WTC11 (cell line): ENCODE data around the gene TPGS1. TPM values are rescaled to one million over a fixed set of nuclear protein-coding genes. Genes with fewer than 3 reads are reported as not detected.

Experiments used
- CREB1 ChIP-seq: sonication (generic); formaldehyde crosslinking; IDR thresholded peaks from 2 replicates; pipeline ENCODE4 v1.8.0; 2023; ENCODE audit warnings: mild to moderate bottlenecking, missing genetic modification reagents
- FOXK1 ChIP-seq: sonication (generic); formaldehyde crosslinking; IDR thresholded peaks from 2 replicates; pipeline ENCODE4 v1.8.0; 2022; ENCODE audit warnings: mild to moderate bottlenecking, moderate library complexity, missing genetic modification reagents
- GTF2I ChIP-seq: fragments of 250-450 bp; sonication (Bioruptor Pico); conservative IDR thresholded peaks from 2 replicates; pipeline ENCODE4 v1.4.0; 2021; ENCODE audit warnings: mild to moderate bottlenecking
- HMGA2 ChIP-seq: fragments of 250-450 bp; sonication (Bioruptor Pico); IDR thresholded peaks from 2 replicates; pipeline ENCODE4 v1.4.0; 2021; ENCODE audit warnings: mild to moderate bottlenecking, moderate library complexity
- JUN ChIP-seq: sonication (generic); formaldehyde crosslinking; IDR thresholded peaks from 2 replicates; pipeline ENCODE4 v1.8.0; 2023; ENCODE audit warnings: mild to moderate bottlenecking, missing genetic modification reagents
- NFYB ChIP-seq: sonication (generic); formaldehyde crosslinking; conservative IDR thresholded peaks from 2 replicates; pipeline ENCODE4 v1.8.0; 2022; ENCODE audit warnings: low read depth, missing genetic modification reagents
- ZNF219 ChIP-seq: sonication (generic); formaldehyde crosslinking; IDR thresholded peaks from 2 replicates; pipeline ENCODE4 v1.8.0; 2023; ENCODE audit warnings: missing genetic modification reagents, mild to moderate bottlenecking, borderline replicate concordance
- total RNA-seq: library from RNA; stranded (reverse); gene quantifications from 3 replicates; pipeline ENCODE4 v1.2.3, GENCODE V29; 2021
- TF ChIP-seq, protein P1 (sequence below): sonication (generic); formaldehyde crosslinking; IDR thresholded peaks from 2 replicates; pipeline ENCODE4 v1.8.1; 2023; ENCODE audit warnings: mild to moderate bottlenecking, moderate library complexity, missing genetic modification reagents
- TF ChIP-seq, protein P2 (sequence below): sonication (generic); formaldehyde crosslinking; IDR thresholded peaks from 2 replicates; pipeline ENCODE4 v1.8.1; 2023; ENCODE audit warnings: mild to moderate bottlenecking, missing genetic modification reagents, moderate library complexity
- TF ChIP-seq, protein P3 (sequence below): sonication (generic); formaldehyde crosslinking; IDR thresholded peaks from 2 replicates; pipeline ENCODE4 v1.8.0; 2023; ENCODE audit warnings: mild to moderate bottlenecking, missing genetic modification reagents
- TF ChIP-seq, protein P4 (sequence below): sonication (generic); formaldehyde crosslinking; IDR thresholded peaks from 2 replicates; pipeline ENCODE4 v1.8.0; 2022; ENCODE audit warnings: mild to moderate bottlenecking, missing genetic modification reagents
- TF ChIP-seq, protein P5 (sequence below): fragments of 250-450 bp; sonication (Bioruptor Pico); IDR thresholded peaks from 2 replicates; pipeline ENCODE4 v1.8.0; 2021; ENCODE audit warnings: mild to moderate bottlenecking
- TF ChIP-seq, protein P6 (sequence below): sonication (generic); formaldehyde crosslinking; IDR thresholded peaks from 2 replicates; pipeline ENCODE4 v1.8.1; 2023; ENCODE audit warnings: mild to moderate bottlenecking, missing genetic modification reagents
- TF ChIP-seq, protein P7 (sequence below): sonication (generic); formaldehyde crosslinking; IDR thresholded peaks from 2 replicates; pipeline ENCODE4 v1.8.1; 2023; ENCODE audit warnings: mild to moderate bottlenecking, missing genetic modification reagents, borderline replicate concordance
- TF ChIP-seq, protein P8 (sequence below): sonication (generic); formaldehyde crosslinking; IDR thresholded peaks from 2 replicates; pipeline ENCODE4 v1.8.1; 2022; ENCODE audit warnings: missing genetic modification reagents, borderline replicate concordance
- TF ChIP-seq, protein P9 (sequence below): fragments of 250-450 bp; sonication (Bioruptor Pico); IDR thresholded peaks from 2 replicates; pipeline ENCODE4 v1.9.0; 2021; ENCODE audit warnings: mild to moderate bottlenecking, borderline replicate concordance

Gene TPGS1
- total RNA-seq, 1 experiment from 2014 or later = 18.8 TPM

DNA sequence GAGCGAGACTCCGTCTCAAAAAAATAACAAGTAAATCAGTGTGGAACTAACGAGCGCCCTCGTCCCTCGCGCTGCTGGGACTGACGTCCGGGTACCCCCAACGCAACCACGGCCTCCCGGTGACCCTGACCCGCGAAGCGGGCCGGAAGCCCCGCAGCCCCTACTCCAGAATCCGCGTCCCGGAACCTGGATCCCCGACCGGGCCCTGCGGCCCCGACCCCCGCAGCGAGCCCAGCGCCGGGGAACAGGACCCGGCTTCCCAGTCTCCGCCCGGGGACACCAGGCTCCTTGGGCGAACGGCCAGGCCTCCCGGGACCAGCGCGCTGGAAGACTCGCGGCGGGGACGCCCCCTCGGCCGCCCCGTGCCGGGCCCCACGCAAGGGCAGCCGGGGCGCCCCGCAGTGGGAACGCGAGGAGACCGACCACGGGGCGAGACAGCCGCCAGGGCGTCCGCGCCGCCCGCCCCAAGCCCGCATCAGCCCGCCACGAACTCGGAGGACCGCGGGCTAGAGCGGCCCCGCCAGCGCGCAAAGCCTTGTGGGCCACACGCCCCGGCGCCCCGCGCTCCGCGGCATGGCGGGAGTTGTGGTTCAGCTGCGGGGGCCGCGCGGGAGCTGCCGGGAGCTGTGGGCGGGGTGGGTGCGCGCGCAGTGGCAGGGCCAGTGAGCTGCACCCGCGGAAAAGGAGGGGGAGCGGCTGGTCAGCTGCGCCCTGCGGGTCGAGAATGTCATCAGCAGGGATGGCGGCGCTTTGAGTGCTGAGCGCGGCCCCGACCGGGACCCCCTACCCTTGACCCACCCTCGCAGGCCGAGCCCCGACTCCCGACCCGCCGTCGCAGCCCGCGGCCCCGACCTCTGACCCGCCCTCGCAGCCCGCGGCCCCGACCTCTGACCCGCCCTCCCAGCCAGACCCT, 18.5 kb upstream of the TPGS1 start (continued):
- TF ChIP-seq, protein P1, sequence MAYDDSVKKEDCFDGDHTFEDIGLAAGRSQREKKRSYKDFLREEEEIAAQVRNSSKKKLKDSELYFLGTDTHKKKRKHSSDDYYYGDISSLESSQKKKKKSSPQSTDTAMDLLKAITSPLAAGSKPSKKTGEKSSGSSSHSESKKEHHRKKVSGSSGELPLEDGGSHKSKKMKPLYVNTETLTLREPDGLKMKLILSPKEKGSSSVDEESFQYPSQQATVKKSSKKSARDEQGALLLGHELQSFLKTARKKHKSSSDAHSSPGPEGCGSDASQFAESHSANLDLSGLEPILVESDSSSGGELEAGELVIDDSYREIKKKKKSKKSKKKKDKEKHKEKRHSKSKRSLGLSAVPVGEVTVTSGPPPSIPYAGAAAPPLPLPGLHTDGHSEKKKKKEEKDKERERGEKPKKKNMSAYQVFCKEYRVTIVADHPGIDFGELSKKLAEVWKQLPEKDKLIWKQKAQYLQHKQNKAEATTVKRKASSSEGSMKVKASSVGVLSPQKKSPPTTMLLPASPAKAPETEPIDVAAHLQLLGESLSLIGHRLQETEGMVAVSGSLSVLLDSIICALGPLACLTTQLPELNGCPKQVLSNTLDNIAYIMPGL = peak; percentile 82
- TF ChIP-seq, protein P2, sequence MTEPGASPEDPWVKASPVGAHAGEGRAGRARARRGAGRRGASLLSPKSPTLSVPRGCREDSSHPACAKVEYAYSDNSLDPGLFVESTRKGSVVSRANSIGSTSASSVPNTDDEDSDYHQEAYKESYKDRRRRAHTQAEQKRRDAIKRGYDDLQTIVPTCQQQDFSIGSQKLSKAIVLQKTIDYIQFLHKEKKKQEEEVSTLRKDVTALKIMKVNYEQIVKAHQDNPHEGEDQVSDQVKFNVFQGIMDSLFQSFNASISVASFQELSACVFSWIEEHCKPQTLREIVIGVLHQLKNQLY (CRISPR knock-in tag) = no peak
- no peak for TF ChIP-seq GTF2I (CRISPR knock-in tag)
- no peak for TF ChIP-seq NFYB (CRISPR knock-in tag)
- TF ChIP-seq, protein P3, sequence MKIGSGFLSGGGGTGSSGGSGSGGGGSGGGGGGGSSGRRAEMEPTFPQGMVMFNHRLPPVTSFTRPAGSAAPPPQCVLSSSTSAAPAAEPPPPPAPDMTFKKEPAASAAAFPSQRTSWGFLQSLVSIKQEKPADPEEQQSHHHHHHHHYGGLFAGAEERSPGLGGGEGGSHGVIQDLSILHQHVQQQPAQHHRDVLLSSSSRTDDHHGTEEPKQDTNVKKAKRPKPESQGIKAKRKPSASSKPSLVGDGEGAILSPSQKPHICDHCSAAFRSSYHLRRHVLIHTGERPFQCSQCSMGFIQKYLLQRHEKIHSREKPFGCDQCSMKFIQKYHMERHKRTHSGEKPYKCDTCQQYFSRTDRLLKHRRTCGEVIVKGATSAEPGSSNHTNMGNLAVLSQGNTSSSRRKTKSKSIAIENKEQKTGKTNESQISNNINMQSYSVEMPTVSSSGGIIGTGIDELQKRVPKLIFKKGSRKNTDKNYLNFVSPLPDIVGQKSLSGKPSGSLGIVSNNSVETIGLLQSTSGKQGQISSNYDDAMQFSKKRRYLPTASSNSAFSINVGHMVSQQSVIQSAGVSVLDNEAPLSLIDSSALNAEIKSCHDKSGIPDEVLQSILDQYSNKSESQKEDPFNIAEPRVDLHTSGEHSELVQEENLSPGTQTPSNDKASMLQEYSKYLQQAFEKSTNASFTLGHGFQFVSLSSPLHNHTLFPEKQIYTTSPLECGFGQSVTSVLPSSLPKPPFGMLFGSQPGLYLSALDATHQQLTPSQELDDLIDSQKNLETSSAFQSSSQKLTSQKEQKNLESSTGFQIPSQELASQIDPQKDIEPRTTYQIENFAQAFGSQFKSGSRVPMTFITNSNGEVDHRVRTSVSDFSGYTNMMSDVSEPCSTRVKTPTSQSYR (CRISPR knock-in tag) = no peak
- TF ChIP-seq HMGA2 (CRISPR knock-in tag) = no peak
- no peak for TF ChIP-seq ZNF219 (CRISPR knock-in tag)
- TF ChIP-seq, protein P4, sequence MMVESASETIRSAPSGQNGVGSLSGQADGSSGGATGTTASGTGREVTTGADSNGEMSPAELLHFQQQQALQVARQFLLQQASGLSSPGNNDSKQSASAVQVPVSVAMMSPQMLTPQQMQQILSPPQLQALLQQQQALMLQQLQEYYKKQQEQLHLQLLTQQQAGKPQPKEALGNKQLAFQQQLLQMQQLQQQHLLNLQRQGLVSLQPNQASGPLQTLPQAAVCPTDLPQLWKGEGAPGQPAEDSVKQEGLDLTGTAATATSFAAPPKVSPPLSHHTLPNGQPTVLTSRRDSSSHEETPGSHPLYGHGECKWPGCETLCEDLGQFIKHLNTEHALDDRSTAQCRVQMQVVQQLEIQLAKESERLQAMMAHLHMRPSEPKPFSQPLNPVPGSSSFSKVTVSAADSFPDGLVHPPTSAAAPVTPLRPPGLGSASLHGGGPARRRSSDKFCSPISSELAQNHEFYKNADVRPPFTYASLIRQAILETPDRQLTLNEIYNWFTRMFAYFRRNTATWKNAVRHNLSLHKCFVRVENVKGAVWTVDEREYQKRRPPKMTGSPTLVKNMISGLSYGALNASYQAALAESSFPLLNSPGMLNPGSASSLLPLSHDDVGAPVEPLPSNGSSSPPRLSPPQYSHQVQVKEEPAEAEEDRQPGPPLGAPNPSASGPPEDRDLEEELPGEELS = peak; percentile 83; the same call in 1 of the 2 replicates
- TF ChIP-seq, protein P5, sequence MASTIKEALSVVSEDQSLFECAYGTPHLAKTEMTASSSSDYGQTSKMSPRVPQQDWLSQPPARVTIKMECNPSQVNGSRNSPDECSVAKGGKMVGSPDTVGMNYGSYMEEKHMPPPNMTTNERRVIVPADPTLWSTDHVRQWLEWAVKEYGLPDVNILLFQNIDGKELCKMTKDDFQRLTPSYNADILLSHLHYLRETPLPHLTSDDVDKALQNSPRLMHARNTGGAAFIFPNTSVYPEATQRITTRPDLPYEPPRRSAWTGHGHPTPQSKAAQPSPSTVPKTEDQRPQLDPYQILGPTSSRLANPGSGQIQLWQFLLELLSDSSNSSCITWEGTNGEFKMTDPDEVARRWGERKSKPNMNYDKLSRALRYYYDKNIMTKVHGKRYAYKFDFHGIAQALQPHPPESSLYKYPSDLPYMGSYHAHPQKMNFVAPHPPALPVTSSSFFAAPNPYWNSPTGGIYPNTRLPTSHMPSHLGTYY (CRISPR knock-in tag) = no peak
- no peak for TF ChIP-seq CREB1 (CRISPR knock-in tag)
- TF ChIP-seq JUN (CRISPR knock-in tag) = no peak
- TF ChIP-seq, protein P6, sequence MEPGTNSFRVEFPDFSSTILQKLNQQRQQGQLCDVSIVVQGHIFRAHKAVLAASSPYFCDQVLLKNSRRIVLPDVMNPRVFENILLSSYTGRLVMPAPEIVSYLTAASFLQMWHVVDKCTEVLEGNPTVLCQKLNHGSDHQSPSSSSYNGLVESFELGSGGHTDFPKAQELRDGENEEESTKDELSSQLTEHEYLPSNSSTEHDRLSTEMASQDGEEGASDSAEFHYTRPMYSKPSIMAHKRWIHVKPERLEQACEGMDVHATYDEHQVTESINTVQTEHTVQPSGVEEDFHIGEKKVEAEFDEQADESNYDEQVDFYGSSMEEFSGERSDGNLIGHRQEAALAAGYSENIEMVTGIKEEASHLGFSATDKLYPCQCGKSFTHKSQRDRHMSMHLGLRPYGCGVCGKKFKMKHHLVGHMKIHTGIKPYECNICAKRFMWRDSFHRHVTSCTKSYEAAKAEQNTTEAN = peak; percentile 93; the same call in 1 of the 2 replicates
- TF ChIP-seq, protein P7, sequence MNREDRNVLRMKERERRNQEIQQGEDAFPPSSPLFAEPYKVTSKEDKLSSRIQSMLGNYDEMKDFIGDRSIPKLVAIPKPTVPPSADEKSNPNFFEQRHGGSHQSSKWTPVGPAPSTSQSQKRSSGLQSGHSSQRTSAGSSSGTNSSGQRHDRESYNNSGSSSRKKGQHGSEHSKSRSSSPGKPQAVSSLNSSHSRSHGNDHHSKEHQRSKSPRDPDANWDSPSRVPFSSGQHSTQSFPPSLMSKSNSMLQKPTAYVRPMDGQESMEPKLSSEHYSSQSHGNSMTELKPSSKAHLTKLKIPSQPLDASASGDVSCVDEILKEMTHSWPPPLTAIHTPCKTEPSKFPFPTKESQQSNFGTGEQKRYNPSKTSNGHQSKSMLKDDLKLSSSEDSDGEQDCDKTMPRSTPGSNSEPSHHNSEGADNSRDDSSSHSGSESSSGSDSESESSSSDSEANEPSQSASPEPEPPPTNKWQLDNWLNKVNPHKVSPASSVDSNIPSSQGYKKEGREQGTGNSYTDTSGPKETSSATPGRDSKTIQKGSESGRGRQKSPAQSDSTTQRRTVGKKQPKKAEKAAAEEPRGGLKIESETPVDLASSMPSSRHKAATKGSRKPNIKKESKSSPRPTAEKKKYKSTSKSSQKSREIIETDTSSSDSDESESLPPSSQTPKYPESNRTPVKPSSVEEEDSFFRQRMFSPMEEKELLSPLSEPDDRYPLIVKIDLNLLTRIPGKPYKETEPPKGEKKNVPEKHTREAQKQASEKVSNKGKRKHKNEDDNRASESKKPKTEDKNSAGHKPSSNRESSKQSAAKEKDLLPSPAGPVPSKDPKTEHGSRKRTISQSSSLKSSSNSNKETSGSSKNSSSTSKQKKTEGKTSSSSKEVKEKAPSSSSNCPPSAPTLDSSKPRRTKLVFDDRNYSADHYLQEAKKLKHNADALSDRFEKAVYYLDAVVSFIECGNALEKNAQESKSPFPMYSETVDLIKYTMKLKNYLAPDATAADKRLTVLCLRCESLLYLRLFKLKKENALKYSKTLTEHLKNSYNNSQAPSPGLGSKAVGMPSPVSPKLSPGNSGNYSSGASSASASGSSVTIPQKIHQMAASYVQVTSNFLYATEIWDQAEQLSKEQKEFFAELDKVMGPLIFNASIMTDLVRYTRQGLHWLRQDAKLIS (CRISPR knock-in tag) = no peak
- TF ChIP-seq, protein P8, sequence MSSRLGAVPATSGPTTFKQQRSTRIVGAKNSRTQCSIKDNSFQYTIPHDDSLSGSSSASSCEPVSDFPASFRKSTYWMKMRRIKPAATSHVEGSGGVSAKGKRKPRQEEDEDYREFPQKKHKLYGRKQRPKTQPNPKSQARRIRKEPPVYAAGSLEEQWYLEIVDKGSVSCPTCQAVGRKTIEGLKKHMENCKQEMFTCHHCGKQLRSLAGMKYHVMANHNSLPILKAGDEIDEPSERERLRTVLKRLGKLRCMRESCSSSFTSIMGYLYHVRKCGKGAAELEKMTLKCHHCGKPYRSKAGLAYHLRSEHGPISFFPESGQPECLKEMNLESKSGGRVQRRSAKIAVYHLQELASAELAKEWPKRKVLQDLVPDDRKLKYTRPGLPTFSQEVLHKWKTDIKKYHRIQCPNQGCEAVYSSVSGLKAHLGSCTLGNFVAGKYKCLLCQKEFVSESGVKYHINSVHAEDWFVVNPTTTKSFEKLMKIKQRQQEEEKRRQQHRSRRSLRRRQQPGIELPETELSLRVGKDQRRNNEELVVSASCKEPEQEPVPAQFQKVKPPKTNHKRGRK = no peak
- TF ChIP-seq, protein P9, sequence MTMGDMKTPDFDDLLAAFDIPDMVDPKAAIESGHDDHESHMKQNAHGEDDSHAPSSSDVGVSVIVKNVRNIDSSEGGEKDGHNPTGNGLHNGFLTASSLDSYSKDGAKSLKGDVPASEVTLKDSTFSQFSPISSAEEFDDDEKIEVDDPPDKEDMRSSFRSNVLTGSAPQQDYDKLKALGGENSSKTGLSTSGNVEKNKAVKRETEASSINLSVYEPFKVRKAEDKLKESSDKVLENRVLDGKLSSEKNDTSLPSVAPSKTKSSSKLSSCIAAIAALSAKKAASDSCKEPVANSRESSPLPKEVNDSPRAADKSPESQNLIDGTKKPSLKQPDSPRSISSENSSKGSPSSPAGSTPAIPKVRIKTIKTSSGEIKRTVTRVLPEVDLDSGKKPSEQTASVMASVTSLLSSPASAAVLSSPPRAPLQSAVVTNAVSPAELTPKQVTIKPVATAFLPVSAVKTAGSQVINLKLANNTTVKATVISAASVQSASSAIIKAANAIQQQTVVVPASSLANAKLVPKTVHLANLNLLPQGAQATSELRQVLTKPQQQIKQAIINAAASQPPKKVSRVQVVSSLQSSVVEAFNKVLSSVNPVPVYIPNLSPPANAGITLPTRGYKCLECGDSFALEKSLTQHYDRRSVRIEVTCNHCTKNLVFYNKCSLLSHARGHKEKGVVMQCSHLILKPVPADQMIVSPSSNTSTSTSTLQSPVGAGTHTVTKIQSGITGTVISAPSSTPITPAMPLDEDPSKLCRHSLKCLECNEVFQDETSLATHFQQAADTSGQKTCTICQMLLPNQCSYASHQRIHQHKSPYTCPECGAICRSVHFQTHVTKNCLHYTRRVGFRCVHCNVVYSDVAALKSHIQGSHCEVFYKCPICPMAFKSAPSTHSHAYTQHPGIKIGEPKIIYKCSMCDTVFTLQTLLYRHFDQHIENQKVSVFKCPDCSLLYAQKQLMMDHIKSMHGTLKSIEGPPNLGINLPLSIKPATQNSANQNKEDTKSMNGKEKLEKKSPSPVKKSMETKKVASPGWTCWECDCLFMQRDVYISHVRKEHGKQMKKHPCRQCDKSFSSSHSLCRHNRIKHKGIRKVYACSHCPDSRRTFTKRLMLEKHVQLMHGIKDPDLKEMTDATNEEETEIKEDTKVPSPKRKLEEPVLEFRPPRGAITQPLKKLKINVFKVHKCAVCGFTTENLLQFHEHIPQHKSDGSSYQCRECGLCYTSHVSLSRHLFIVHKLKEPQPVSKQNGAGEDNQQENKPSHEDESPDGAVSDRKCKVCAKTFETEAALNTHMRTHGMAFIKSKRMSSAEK (CRISPR knock-in tag) = no peak
- TF ChIP-seq FOXK1 (CRISPR knock-in tag) = peak; percentile 83
